ENCODE data around the gene ANKRD55.

GRCh38 chr5:56253924-56254323 lies 20.8 kb upstream of the ANKRD55 start:
- TF ChIP-seq EZH2 (IDR thresholded peaks at IDR 0.05; ENCODE audit: borderline replicate concordance, insufficient read depth, low read depth, low read length, poor library complexity, severe bottlenecking), result no peak
- TF ChIP-seq CTCF (IDR thresholded peaks at IDR 0.05), result no peak

Measured in B cell (primary cell).